Memory B cell (primary cell): ENCODE results near the gene KLRK1.
A peak's percentile ranks its signal among the peaks of the same experiment; 100 is the strongest.
"Not testable (repeated sequence)": the region's sequence is repeated elsewhere in the genome, so short reads cannot be mapped to it uniquely, and the experiment has no call there.

Source experiments
- ATAC-seq: fragments of 150-1000 bp; cut with Tn5 transposase; 2 replicates; pipeline ENCODE4 v1.10.0; 2021; ENCODE audit warnings: low read depth, mild to moderate bottlenecking, moderate library complexity
- DNase-seq, 2 donors: peaks; one replicate each; pipeline ENCODE4 v3.0.0; 2022; ENCODE audit warnings: low spot score in 2 of 2
- H3K27ac Mint-ChIP-seq: one replicate; pipeline ENCODE4 v1.8.0; 2022; ENCODE audit warnings: mild to moderate bottlenecking, moderate library complexity, mixed read lengths
- H3K27me3 Mint-ChIP-seq: one replicate; pipeline ENCODE4 v1.8.0; 2022; ENCODE audit warnings: mixed read lengths
- H3K36me3 Mint-ChIP-seq: one replicate; pipeline ENCODE4 v1.8.0; 2022; ENCODE audit warnings: mild to moderate bottlenecking, mixed read lengths
- H3K4me1 Mint-ChIP-seq: one replicate; pipeline ENCODE4 v1.8.0; 2022; ENCODE audit warnings: mixed read lengths
- H3K4me3 Mint-ChIP-seq: one replicate; pipeline ENCODE4 v1.8.0; 2022; ENCODE audit warnings: mild to moderate bottlenecking, moderate library complexity, mixed read lengths
- H3K9me3 Mint-ChIP-seq: one replicate; pipeline ENCODE4 v1.8.0; 2022; ENCODE audit warnings: mixed read lengths

KLRK1 gene

DNA sequence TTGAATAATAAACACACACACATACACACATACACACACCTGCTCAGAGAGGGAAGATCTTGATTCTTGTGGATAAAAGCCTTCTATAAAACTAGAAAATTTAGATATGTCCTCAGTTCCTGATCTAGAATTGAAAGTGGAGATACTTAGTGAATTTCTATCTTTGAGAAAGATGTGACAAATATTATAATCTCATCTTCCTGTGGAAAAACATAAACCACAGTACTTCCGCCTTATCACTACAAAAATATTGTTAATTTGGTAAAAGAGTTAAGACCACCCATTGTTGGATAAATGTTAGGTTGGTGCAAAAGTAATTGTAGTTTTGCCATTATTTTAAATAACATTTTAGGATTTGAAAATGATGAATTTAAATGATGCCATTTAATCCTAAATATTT lies at the start of gene KLRK1:
TSS of gene KLRK1 (minus strand) at position 138 of the 400 bp plus-strand sequence. CDS start 1,231 bp downstream, outside the sequence.
- Mint-ChIP-seq H3K9me3 (no peaks in the 10 kb centered on the region), H3K4me3 (peak within 1 kb of the TSS; percentile 66), H3K27me3 (no peaks in the 10 kb centered on the region), H3K4me1 (peaks cover 5% of the 10 kb centered on the region), H3K27ac (peak within 1 kb of the TSS; percentile 62), H3K36me3 (peaks cover 2% of the 10 kb centered on the region)
- DNase-seq: no peak
- no peak for ATAC-seq

DNA sequence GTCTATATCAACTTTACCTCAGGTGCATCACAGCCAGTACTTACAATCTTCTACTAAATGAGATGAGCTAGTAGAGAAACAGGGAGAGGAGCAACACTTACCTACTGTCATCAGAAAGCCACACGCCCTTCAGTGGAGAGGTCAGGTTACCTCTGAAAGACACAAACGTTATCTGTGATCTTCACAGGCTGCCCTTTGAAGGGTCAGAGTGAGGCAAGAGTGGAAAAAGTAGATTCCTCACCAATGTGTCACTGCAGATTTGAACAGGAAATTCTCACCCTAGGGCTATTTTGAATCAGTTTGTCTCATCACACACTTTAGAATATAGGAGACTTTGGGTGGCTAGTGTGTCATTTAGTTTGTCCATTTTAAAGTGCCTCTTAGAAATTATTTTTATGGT lies 47.8 kb upstream of the KLRK1 start:
- DNase-seq, H3K27ac Mint-ChIP-seq, H3K36me3 Mint-ChIP-seq, H3K4me3 Mint-ChIP-seq, H3K4me1 Mint-ChIP-seq, H3K9me3 Mint-ChIP-seq, H3K27me3 Mint-ChIP-seq, ATAC-seq: not testable (repeated sequence)

DNA sequence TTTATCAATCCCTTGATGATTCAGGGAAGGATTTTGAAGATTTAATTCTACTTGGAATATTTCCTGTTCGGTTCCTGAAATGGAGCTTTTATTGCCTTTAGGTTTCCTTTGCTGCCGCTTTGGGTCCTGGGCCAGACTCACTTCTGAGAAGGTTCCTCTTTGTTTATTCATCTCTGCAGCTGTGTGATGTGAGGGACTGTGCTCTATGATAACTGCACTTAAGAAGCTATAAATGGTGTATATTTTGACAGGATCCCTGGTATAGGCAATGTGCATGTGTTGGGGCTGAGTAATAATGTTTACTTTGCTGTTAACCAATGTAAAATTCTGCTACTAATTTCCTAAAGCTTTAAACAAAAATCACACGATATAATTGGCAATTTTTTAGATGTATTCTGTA lies 46.0 kb upstream of the KLRK1 start, which contains the start of gene KLRC2:
TSS of gene KLRC2 (minus strand) at position 195 of the 400 bp plus-strand sequence. CDS start at position 171, 24 bp downstream.
- not testable (repeated sequence) for H3K27ac Mint-ChIP-seq, H3K4me3 Mint-ChIP-seq, H3K4me1 Mint-ChIP-seq, DNase-seq, H3K36me3 Mint-ChIP-seq, H3K9me3 Mint-ChIP-seq, H3K27me3 Mint-ChIP-seq
- ATAC-seq: peak; percentile 39

DNA sequence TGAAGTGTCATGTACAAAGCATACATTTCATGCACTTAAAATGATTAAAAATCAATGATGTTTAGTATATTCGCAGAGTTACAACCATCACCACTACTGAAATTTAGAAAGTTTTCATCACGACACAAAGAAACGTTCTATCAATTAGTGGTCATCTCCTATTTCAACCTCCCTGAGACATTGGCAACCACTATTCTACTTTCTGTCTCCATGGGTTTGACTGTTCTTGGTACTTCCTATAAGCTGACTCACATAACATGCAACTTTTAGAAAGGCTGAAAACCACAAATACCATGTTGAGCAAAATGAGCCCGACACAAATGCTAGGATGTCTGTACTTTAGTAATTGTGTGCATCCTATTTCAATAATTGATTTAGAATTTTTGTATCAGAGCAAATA lies 40.8 kb upstream of the KLRK1 start:
- H3K27me3 Mint-ChIP-seq, DNase-seq: not testable (repeated sequence)

DNA sequence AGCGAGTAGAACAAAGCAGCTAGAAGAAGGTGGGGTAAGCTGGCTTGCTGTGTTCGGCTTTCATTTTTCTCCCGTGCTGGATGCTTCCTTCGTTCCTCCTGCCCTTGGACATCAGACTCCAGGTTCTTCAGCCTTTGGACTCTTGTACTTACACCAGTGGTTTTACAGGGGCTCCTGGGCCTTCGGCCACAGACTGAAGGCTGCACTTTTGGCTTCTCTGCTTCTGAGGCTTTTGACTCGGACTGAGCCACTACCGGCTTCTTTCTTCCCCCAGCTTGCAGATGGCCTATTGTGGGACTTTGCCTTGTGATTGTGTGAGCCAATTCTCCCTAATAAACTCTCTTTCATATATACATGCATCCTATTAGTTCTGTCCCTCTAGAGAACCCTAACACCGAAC lies 36.1 kb upstream of the KLRK1 start:
- not testable (repeated sequence) for H3K4me1 Mint-ChIP-seq, H3K27ac Mint-ChIP-seq, ATAC-seq, H3K27me3 Mint-ChIP-seq, DNase-seq, H3K9me3 Mint-ChIP-seq, H3K36me3 Mint-ChIP-seq, H3K4me3 Mint-ChIP-seq

More for the DNA sequence above, 40.8 kb upstream of the KLRK1 start:
- H3K27ac Mint-ChIP-seq, H3K4me1 Mint-ChIP-seq, H3K9me3 Mint-ChIP-seq, H3K36me3 Mint-ChIP-seq, ATAC-seq, H3K4me3 Mint-ChIP-seq: not testable (repeated sequence)

DNA sequence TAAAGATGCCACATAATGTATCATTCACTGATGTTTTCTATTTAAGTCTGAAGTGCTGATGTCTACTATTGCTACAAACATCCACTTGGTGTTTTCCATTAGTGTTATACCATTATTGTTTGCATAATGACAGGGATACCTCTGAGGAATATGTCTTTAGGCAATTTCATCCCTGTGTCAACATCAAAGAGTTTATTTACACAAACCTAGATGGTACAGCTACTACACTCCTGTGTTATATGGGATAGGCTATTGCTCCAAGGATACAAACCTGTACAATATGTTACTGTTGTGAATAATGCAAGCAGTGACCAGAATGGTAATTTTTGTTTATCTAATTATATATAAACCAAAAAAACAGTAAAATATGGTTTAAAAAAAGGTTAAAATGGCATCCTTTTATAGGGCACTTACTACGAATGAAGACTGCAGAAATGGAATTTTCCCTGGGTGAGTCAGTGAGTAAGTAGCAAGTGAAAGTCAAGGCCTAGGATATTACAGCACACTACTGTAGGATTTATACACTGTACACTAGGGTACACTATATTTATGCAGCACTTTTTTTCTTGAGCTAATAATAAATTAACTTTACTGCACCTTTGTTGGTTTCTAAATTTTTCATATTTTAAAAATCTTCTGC lies 34.5 kb upstream of the KLRK1 start:
- not testable (repeated sequence) for H3K9me3 Mint-ChIP-seq, ATAC-seq, H3K36me3 Mint-ChIP-seq, H3K4me3 Mint-ChIP-seq, H3K27ac Mint-ChIP-seq, H3K4me1 Mint-ChIP-seq, DNase-seq, H3K27me3 Mint-ChIP-seq

DNA sequence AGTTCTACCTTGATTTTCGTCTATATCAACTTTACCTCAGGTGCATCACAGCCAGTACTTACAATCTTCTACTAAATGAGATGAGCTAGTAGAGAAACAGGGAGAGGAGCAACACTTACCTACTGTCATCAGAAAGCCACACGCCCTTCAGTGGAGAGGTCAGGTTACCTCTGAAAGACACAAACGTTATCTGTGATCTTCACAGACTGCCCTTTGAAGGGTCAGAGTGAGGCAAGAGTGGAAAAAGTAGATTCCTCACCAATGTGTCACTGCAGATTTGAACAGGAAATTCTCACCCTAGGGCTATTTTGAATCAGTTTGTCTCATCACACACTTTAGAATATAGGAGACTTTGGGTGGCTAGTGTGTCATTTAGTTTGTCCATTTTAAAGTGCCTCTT lies 32.3 kb upstream of the KLRK1 start:
- not testable (repeated sequence) for H3K4me1 Mint-ChIP-seq, DNase-seq, H3K27ac Mint-ChIP-seq, H3K9me3 Mint-ChIP-seq, H3K27me3 Mint-ChIP-seq, ATAC-seq, H3K4me3 Mint-ChIP-seq, H3K36me3 Mint-ChIP-seq

DNA sequence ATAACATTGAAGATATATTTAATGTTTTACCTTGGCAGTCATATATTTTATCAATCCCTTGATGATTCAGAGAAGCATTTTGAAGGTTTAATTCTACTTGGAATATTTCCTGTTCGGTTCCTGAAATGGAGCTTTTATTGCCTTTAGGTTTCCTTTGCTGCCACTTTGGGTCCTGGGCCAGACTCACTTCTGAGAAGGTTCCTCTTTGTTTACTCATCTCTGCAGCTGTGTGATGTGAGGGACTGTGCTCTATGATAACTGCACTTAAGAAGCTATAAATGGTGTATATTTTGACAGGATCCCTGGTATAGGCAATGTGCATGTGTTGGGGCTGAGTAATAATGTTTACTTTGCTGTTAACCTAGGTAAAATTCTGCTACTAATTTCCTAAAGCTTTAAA lies 30.5 kb upstream of the KLRK1 start, which contains the start of gene KLRC3:
TSS of gene KLRC3 (minus strand) at position 262 of the 400 bp plus-strand sequence. CDS start at position 217, 45 bp downstream.
- H3K36me3 Mint-ChIP-seq, H3K4me3 Mint-ChIP-seq, H3K27ac Mint-ChIP-seq, ATAC-seq, H3K4me1 Mint-ChIP-seq, DNase-seq, H3K27me3 Mint-ChIP-seq, H3K9me3 Mint-ChIP-seq: not testable (repeated sequence)

DNA sequence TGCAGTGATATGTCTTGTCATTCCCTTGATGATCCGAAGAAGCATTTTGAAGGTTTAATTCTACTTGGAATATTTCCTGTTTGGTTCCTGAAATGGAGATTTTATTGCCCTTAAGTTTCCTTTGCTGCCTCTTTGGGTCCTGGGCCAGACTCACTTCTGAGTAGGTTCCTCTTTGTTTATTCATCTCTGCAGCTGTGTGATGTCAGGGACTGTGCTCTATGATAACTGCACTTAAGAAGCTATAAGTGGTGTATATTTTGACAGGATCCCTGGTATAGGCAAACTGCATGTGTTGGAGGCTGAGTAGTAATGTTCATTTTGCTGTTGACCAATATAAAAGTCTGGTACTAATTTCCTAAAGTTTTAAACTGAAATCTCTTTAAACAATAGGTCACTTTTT lies 19.6 kb upstream of the KLRK1 start, which contains the start of gene KLRC4:
TSS of gene KLRC4 (minus strand) at position 366 of the 400 bp plus-strand sequence. CDS start at position 184, 182 bp downstream.
- DNase-seq: no peak
- Mint-ChIP-seq H3K4me3 (peak within 1 kb of the TSS; percentile 18), H3K27ac (no peak within 1 kb of the TSS), H3K9me3 (no peaks in the 10 kb centered on the region), H3K27me3 (no peaks in the 10 kb centered on the region), H3K4me1 (peaks cover 12% of the 10 kb centered on the region), H3K36me3 (no peaks in the 10 kb centered on the region)
- ATAC-seq: peak; percentile 81

DNA sequence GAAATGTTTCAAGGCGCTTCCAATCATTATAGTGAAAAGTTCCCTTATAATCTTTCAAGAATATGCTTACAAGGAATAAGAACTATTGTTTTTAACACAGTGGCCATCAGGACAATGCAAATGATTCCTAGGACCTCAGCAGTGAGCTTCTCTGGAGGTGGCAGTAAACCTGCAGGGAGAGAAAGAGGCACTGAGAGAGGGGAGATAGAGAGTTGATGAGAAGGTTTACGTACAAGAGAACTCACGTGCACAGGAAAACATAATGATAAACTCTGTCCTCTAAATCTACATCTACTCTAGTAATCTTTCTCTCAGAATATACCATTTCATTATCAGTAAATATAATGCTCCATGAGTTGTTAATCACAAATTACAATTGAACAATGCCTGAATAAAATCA lies 19.0 kb upstream of the KLRK1 start:
- ATAC-seq (no peak), DNase-seq (no peak)
- no peaks in the 10 kb centered on the region for H3K36me3 Mint-ChIP-seq
- H3K27ac Mint-ChIP-seq: no peak overlapping the region
- no peaks in the 10 kb centered on the region for H3K9me3 Mint-ChIP-seq
- no peak overlapping the region for H3K4me3 Mint-ChIP-seq
- H3K27me3 Mint-ChIP-seq: no peaks in the 10 kb centered on the region
- H3K4me1 Mint-ChIP-seq: peaks cover 12% of the 10 kb centered on the region

DNA sequence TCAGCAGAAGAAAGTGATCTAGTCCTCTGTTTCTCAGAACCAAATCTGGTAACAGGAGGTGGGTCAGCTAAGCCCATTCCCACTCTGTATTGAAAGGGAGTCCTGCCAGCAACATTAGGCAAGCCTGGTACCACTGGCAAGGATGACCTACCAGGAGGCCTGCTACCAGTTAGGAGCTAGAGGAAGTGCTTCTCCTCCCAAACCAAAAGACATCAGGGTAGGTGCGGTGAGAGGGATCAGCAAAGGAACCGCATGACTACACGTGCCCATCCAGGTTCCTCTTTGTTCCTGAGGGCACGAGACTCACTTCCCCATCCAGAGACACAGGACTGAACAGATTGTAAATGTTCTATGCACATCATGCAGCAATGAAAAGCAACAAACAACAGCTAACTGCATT lies 16.9 kb upstream of the KLRK1 start:
- H3K4me1 Mint-ChIP-seq: peaks cover 12% of the 10 kb centered on the region
- ATAC-seq (peak; percentile 53), DNase-seq (no peak)
- H3K9me3 Mint-ChIP-seq: no peaks in the 10 kb centered on the region
- no peak overlapping the region for H3K4me3 Mint-ChIP-seq
- no peaks in the 10 kb centered on the region for H3K36me3 Mint-ChIP-seq
- H3K27me3 Mint-ChIP-seq: no peaks in the 10 kb centered on the region
- H3K27ac Mint-ChIP-seq: no peak overlapping the region

DNA sequence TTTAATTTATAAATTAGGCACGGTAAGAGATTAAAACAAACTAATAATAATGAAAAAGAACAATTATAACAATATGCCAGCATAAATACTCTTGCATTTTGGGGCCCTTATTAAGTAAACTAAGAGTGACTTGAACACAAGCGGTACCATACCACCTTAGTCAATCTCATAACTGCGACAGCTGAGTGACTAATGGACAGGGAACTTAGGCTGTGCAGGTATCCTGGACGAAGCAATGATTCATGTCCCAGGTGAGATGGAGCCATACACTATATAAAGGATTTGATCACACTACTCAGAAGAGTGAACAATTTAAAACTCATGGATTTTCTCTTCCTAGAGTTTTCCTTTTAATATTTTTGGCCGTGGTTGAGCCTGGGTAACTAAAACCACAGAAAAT lies 15.5 kb upstream of the KLRK1 start:
- H3K36me3 Mint-ChIP-seq: no peaks in the 10 kb centered on the region
- no peak overlapping the region for H3K27ac Mint-ChIP-seq
- peaks cover 12% of the 10 kb centered on the region for H3K4me1 Mint-ChIP-seq
- H3K4me3 Mint-ChIP-seq: no peak overlapping the region
- ATAC-seq (no peak), DNase-seq (no peak)
- peaks cover 1% of the 10 kb centered on the region for H3K27me3 Mint-ChIP-seq
- H3K9me3 Mint-ChIP-seq: no peaks in the 10 kb centered on the region

DNA sequence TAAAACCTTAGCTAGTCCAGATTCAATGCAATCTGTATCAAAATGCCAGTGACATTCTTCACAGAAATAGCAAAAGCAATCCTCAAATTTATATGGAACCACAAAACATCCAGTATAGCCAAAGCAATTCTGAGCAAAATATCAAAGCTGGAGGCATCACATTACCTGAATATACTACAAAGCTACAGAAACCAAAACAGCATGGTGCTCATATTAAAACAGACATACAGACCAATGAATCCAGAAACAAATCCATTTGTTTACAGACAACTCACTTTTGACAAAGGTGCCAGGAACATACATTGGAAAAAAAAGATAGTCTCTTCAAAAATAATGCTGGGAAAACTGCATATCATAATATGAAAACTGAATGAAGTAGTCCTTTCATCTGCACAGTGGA lies 15.0 kb upstream of the KLRK1 start:
- no peak for ATAC-seq

DNA sequence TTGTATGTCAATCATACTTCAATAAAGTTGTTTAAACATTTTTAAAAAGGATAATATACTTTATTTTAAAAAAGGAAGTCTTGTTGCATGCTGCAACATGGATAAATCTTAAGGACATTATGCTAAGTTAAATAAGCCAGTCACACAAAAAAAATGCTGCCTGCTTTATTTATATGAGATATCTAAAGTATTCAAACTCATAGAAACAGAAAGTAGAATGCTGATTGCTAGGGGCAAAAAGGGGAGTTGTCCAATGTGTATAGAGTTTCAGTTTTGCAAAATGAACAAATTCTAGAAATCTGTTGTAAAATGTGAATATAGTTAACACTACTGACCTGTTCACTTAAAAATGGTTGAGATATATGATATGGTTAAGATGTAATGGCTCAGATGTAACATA lies 11.0 kb upstream of the KLRK1 start:
- H3K4me1 Mint-ChIP-seq: peaks cover under 1% of the 10 kb centered on the region
- ATAC-seq (no peak), DNase-seq (no peak)
- H3K27me3 Mint-ChIP-seq: peaks cover 4% of the 10 kb centered on the region
- H3K4me3 Mint-ChIP-seq: no peak overlapping the region
- H3K27ac Mint-ChIP-seq: no peak overlapping the region
- no peaks in the 10 kb centered on the region for H3K9me3 Mint-ChIP-seq
- H3K36me3 Mint-ChIP-seq: no peaks in the 10 kb centered on the region

More for the DNA sequence above, 15.0 kb upstream of the KLRK1 start:
- Mint-ChIP-seq H3K36me3 (no peaks in the 10 kb centered on the region), H3K4me3 (no peak overlapping the region), H3K9me3 (no peaks in the 10 kb centered on the region), H3K4me1 (peaks cover 12% of the 10 kb centered on the region), H3K27ac (no peak overlapping the region), H3K27me3 (peaks cover 1% of the 10 kb centered on the region)
- no peak for DNase-seq

DNA sequence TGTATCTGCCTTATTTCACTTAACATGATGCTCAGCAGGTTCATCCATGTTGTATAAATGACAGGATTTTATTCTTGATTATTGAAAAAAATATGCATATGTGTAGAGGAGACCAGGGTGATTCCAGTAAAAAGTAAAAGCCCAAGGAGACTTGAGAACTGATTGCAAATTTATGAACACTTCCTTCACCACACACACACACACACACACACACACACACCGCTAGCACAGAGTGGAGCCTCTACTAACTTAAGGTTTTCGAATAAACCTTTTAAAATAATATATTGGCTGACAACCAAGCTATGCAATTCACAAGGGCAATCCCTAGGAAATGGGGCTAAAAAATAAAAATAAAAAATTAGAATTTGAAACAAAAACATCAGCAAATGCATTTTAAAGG lies 8.3 kb upstream of the KLRK1 start:
- H3K27ac Mint-ChIP-seq: no peak overlapping the region
- H3K27me3 Mint-ChIP-seq: peaks cover 4% of the 10 kb centered on the region
- H3K4me3 Mint-ChIP-seq: no peak overlapping the region
- no peak for DNase-seq
- no peaks in the 10 kb centered on the region for H3K9me3 Mint-ChIP-seq
- H3K4me1 Mint-ChIP-seq: peaks cover 14% of the 10 kb centered on the region
- H3K36me3 Mint-ChIP-seq: no peaks in the 10 kb centered on the region
- no peak for ATAC-seq
